IPS-11a (cell line): Measurements from ENCODE around the gene HSPA12A.

Experiments used
- H3K4me3 ChIP-seq: one replicate; pipeline ENCODE4 v1.5.1; 2013; ENCODE audit warnings: low read depth, low read length, control low read depth

HSPA12A gene

DNA sequence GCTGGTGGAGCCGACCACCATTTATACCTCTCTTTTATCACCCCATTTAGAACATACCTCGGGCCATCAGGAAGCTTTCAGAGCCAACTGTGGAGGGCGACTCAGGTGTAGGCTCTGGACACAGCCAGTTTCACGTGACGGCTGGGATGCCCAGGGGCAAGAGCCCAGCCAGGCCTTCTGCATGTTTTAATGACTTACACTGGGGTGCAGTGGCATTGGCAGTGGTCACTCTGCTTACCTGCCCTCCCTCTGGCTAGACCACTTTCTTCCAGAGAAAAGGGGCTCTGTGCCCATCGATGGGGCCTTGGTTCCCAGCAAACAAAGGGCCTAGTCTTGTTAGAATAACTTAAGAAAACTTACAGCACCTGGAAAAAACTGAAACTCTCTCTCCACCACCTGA, 71.7 kb downstream of the HSPA12A start:
- H3K4me3 ChIP-seq: no peak overlapping the region

GRCh38 chr10:116669832-116670644, 72.3 kb downstream of the HSPA12A start:
- peak overlapping the region; percentile 53 for H3K4me3 ChIP-seq

GRCh38 chr10:116669080-116669479, 73.3 kb downstream of the HSPA12A start:
- peak overlapping the region; percentile 53 for H3K4me3 ChIP-seq

DNA sequence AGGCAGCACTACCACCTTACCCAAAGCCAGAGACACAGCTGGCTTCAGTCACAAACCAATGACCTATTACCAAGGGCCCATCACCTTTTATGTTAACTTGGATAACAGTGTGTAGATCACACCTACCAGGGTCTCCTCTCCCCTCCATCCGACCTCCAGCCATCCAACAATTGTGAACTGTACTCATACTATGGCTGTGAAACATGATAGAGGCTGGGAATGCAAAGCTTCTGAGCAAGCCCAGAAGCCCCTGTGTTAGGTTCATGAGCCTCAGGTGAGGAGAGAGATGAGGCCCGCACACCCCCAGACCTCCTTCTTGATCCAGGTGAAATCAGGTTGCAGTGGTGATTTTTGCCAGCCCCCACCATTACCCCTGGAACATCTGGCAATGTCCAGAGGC, 73.9 kb downstream of the HSPA12A start:
- H3K4me3 ChIP-seq: no peak overlapping the region

GRCh38 chr10:116668018-116668417, 74.3 kb downstream of the HSPA12A start:
- H3K4me3 ChIP-seq: no peak overlapping the region

GRCh38 chr10:116667484-116667883, 74.9 kb downstream of the HSPA12A start:
- H3K4me3 ChIP-seq: no peak overlapping the region

DNA sequence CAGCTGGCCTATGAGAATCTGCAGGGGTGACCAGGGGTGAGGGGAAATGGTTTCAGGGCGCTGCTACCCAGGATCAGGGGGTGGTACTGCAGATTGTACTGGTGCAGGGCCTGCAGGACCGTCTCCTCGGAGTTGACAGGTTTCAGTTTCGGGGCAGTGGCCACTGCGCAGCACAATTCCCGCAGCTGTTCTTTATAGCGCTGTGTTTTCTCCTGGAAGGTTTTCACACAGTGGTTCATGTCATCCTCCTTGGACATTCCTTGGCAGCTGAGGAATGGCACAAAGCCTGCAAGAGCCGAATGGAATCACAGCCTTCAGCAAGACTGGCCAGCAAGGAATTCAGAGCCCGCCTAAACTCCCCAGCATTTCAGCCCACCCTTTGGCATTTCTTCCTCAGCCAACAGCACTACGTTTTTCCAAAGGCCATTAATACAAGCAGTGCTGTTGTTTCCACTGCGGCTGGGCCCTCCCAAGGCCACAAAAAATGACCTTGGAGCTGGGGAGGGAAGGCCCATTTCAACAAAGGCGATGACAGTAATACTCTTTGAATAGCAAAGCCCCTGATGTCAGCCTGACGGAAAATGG, 76.7 kb downstream of the HSPA12A start:
- no peak overlapping the region for H3K4me3 ChIP-seq

GRCh38 chr10:116664631-116665030, 77.7 kb downstream of the HSPA12A start:
- H3K4me3 ChIP-seq: no peak overlapping the region

- H3K4me3 ChIP-seq: no peak overlapping the region
Observed at GRCh38 chr10:116663342-116663741, 79.0 kb downstream of the HSPA12A start.

GRCh38 chr10:116660860-116661259, 81.5 kb downstream of the HSPA12A start:
- no peak overlapping the region for H3K4me3 ChIP-seq

GRCh38 chr10:116659049-116659670, 83.2 kb downstream of the HSPA12A start:
- H3K4me3 ChIP-seq: no peak overlapping the region

GRCh38 chr10:116657863-116658551, 84.4 kb downstream of the HSPA12A start:
- no peak overlapping the region for H3K4me3 ChIP-seq

DNA sequence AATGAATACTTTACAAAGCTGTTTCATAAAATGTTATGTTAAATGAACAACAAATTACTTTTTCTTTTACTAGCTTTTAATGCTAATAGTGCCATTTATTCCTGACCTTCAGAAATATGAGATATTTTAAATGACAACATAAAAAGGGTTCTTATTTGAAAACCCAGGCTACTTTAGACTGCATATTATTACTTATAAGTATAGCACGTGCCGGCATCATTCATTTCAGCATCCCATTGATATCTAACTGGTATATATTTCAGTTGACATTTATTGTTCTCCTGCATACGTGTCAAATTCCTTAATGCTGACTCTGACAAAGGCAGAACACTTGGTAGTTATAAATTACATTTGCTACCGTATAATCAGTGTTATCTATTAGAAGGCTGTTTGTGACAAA, 86.3 kb downstream of the HSPA12A start:
- H3K4me3 ChIP-seq: no peak overlapping the region

- no peak overlapping the region for H3K4me3 ChIP-seq
Observed at GRCh38 chr10:116655568-116655967, 86.8 kb downstream of the HSPA12A start.

DNA sequence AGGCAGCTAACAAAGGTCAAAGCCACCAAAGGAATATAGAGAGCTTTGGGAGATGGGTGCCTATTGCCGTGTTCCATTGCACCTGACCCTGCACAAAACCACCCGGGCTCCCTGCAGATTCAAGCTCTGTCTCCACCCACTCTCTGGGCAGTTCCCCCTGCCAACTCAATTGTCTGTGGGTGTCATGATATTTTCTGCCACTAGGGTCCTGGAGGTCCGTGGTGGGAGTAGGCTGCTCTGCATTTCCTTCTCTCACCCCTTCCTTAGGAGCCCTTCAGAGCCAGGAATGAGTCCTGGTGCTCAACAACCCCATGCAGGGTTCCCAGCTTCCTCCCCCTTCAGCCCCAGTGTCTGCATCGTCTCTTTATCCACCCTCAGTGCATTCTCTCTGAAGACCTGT, 87.5 kb downstream of the HSPA12A start:
- no peak overlapping the region for H3K4me3 ChIP-seq

DNA sequence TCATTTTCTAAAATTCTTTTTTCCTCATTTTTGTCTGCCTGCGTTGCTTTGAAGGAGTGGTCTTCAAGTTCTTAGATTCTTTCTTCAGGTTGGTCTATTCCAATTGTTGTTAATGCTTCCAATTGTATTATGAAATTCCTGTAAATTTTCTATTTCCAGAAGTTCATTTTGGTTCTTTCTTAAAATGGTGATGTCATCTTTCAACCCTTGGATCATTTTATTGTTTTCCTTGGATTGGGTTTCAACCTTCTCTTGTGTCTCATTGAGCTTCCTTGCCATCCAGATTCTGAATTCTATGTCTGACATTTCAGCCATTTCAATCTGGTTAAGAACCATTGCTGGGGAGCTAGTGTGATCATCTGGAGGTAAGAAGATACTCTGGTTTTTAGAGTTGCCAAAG, 88.5 kb downstream of the HSPA12A start:
- no peak overlapping the region for H3K4me3 ChIP-seq

DNA sequence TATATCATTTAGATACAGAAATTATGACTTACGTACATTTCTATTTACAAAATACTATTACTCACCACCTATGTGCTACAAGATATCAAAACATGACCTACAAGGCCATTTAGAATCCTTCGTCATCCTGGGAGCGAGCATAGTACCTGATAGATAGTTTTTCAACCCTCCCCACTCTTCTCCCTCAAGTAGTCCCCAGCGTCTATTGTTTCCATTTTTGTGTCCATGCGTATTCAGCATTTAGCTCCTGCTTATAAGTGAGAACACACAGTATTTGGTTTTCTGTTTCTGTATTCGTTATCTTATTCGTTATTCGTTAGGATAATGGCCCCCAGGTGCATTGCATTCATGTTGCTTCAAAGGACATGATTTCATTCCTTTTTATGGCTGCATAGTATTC, 93.5 kb downstream of the HSPA12A start:
- H3K4me3 ChIP-seq: no peak overlapping the region

DNA sequence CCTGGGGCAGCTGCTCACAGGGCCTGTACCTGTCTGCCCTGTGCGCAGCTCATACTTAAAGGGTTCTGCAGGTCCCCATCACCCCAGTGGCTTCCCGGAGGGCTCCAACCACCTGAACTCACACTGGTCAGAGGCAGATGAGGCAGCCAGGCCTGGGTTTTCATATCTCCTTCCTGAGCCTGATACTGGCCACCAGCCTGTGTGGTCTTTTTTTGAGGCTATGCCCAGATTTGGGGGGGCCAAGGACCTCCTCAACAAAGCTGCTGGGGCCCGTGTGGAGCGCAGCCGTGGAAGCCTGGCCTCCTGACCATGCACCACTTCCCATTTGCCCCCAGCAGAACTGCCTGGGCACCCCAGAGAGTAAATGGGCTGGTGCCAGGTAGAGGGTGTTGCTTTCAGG, 95.9 kb downstream of the HSPA12A start:
- H3K4me3 ChIP-seq: no peak overlapping the region

GRCh38 chr10:116637830-116638229, 104.5 kb downstream of the HSPA12A start:
- no peak overlapping the region for H3K4me3 ChIP-seq

GRCh38 chr10:116636976-116637375, 105.4 kb downstream of the HSPA12A start:
- no peak overlapping the region for H3K4me3 ChIP-seq

DNA sequence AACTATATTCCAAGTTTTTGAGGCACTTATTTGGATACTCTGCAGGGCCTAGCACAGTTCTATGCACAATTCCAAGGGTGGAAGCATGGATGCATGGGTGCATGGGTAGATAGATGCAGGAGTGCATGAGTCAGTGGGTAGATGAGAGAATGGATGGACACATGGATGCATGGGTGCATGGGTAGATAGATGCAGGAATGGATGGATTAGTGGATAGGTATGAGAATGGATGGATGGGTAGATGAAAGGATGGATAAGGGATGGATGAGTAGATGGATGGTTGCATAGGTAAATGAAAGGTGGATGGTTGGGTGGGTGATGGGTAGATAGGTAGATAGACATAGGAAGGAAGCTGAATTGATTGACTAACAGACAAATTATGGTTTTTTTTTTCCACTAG, 106.0 kb downstream of the HSPA12A start:
- H3K4me3 ChIP-seq: no peak overlapping the region
